GM23248 (cell line): ENCODE data around the gene SELENOM. TPM values are rescaled to one million over a fixed set of nuclear protein-coding genes. Genes with fewer than 3 reads are reported as not detected.
"Not testable (repeated sequence)": the region's sequence is repeated elsewhere in the genome, so short reads cannot be mapped to it uniquely, and the experiment has no call there.

Source experiments
- DNase-seq: peaks from one replicate; pipeline ENCODE4 v3.0.0-alpha.2; 2015
- H2AFZ ChIP-seq: fragments of 200-600 bp; sonication (generic); 2 replicates; pipeline ENCODE4 v1.6.1; 2016; ENCODE audit warnings: antibody characterized with exemption
- H3F3A ChIP-seq: fragments of 200-600 bp; sonication (generic); 2 replicates; pipeline ENCODE4 v1.6.1; 2016; ENCODE audit warnings: mild to moderate bottlenecking, antibody characterized with exemption, mixed run types; ENCODE audit not compliant: insufficient read depth
- H3K27ac ChIP-seq: fragments of 200-600 bp; sonication (generic); 2 replicates; pipeline ENCODE4 v1.5.1; 2016; ENCODE audit warnings: mild to moderate bottlenecking
- H3K27me3 ChIP-seq: fragments of 200-600 bp; sonication (generic); replicated peaks from 2 replicates; pipeline ENCODE4 v1.6.1; 2016; ENCODE audit warnings: mild to moderate bottlenecking; ENCODE audit not compliant: insufficient read depth
- H3K36me3 ChIP-seq: fragments of 200-600 bp; sonication (generic); 2 replicates; pipeline ENCODE4 v1.6.1; 2016; ENCODE audit warnings: low read depth, mild to moderate bottlenecking
- H3K4me1 ChIP-seq: fragments of 200-600 bp; sonication (generic); 2 replicates; pipeline ENCODE4 v1.6.1; 2016; ENCODE audit warnings: mild to moderate bottlenecking; ENCODE audit not compliant: insufficient read depth
- H3K4me2 ChIP-seq: fragments of 200-600 bp; sonication (generic); one replicate; pipeline ENCODE4 v1.6.1; 2016; ENCODE audit warnings: mild to moderate bottlenecking; ENCODE audit not compliant: unreplicated experiment
- H3K4me3 ChIP-seq: fragments of 200-600 bp; sonication (generic); 2 replicates; pipeline ENCODE4 v1.5.1; 2016; ENCODE audit warnings: mild to moderate bottlenecking
- H3K79me2 ChIP-seq: fragments of 200-600 bp; sonication (generic); 2 replicates; pipeline ENCODE4 v1.6.1; 2016; ENCODE audit warnings: mild to moderate bottlenecking; ENCODE audit not compliant: insufficient read depth
- H3K9ac ChIP-seq: fragments of 200-600 bp; sonication (generic); 2 replicates; pipeline ENCODE4 v1.6.1; 2016; ENCODE audit warnings: mild to moderate bottlenecking
- H3K9me2 ChIP-seq: fragments of 200-600 bp; sonication (generic); 2 replicates; pipeline ENCODE4 v1.6.1; 2016; ENCODE audit warnings: mixed run types, mild to moderate bottlenecking, moderate library complexity; ENCODE audit not compliant: insufficient read depth
- H3K9me3 ChIP-seq: fragments of 200-600 bp; sonication (generic); one replicate; pipeline ENCODE4 v1.6.1; 2017; ENCODE audit warnings: low read depth
- H4K20me1 ChIP-seq: fragments of 200-600 bp; sonication (generic); 2 replicates; pipeline ENCODE4 v1.6.0; 2016; ENCODE audit not compliant: insufficient read depth
- EZH2 ChIP-seq: fragments of 200-600 bp; sonication (generic); IDR thresholded peaks from 2 replicates; pipeline ENCODE4 v1.6.1; 2018; ENCODE audit warnings: antibody characterized with exemption, mild to moderate bottlenecking; ENCODE audit not compliant: insufficient read depth, poor library complexity, severe bottlenecking
- EZH2phosphoT487 ChIP-seq: fragments of 200-600 bp; sonication (generic); IDR thresholded peaks from 2 replicates; pipeline ENCODE4 v1.6.1; 2018; ENCODE audit warnings: antibody characterized with exemption, moderate library complexity, mild to moderate bottlenecking, low read depth; ENCODE audit not compliant: insufficient read depth
- WGBS, 2 experiments: methylation state at CpG; one replicate each; pipeline ENCODE4 v1.1.6; 2015 to 2017; ENCODE audit warnings: low lambda C conversion rate in 2 of 2, low coverage in 1 of 2; ENCODE audit errors: missing lambda C conversion rate in 2 of 2; 5-methylcytosine and 5-hydroxymethylcytosine counted together
- in situ Hi-C: fragments of 300-500 bp; cut with MboI; formaldehyde crosslinking; loops from 2 replicates; pipeline ENCODE4 v1.15.0; 2020
- polyA plus RNA-seq: library from polyadenylated mRNA; unstranded; fragments of >200 nt; fragmentation: Nextera tagmentation; extraction: Ambion mirVana; gene quantifications from 2 replicates; pipeline ENCODE4 v1.2.1, GENCODE V29; 2016
- total RNA-seq: library from RNA; depleted of rRNA; stranded (reverse); fragments of >200 nt; shearing (Covaris generic); gene quantifications from 2 replicates; pipeline ENCODE4 v1.2.3, GENCODE V29; 2014

The SELENOM gene
- total and polyA plus RNA-seq, 2 experiments from 2014 or later, result 268 to 537 TPM

- in situ Hi-C loops, result no loop called here
- no peak overlapping the region for H3K4me3 ChIP-seq
- H3K27ac ChIP-seq, result no peak overlapping the region
- H4K20me1 ChIP-seq, result no peaks in the 10 kb centered on the region
- H3K36me3 ChIP-seq, result peaks cover 32% of the 10 kb centered on the region; the same call in 1 of the 2 replicates
- H2AFZ ChIP-seq, result no peak overlapping the region
- no peak overlapping the region for H3K4me2 ChIP-seq
- TF ChIP-seq EZH2phosphoT487 (no peak), EZH2 (no peak)
- H3K9ac ChIP-seq, result no peak overlapping the region
- peaks cover 28% of the 10 kb centered on the region for H3K4me1 ChIP-seq
- no peaks in the 10 kb centered on the region for H3K27me3 ChIP-seq
- no peaks in the 10 kb centered on the region for H3K9me2 ChIP-seq
- DNase-seq, result no peak
- H3K79me2 ChIP-seq, result no peaks in the 10 kb centered on the region
- H3K9me3 ChIP-seq, result no peaks in the 10 kb centered on the region
- peaks cover 55% of the 10 kb centered on the region for H3F3A ChIP-seq
- WGBS, 2 experiments, result 81 to 90% methylated on average over 10 of the region's 10 CpGs
Observed at GRCh38 chr22:31097941-31098631, 9.3 kb downstream of the SELENOM start.

GRCh38 chr22:31097539-31097938, 9.8 kb downstream of the SELENOM start:
- H3K9ac ChIP-seq, H3K9me2 ChIP-seq, H3K79me2 ChIP-seq, H4K20me1 ChIP-seq, DNase-seq, H3K9me3 ChIP-seq, H2AFZ ChIP-seq, H3K27ac ChIP-seq, H3K4me3 ChIP-seq, H3K27me3 ChIP-seq, H3K4me2 ChIP-seq, in situ Hi-C loops: not testable (repeated sequence)
- Histone ChIP-seq H3K4me1 (peaks cover 23% of the 10 kb centered on the region), H3F3A (peaks cover 50% of the 10 kb centered on the region), H3K36me3 (peaks cover 35% of the 10 kb centered on the region; the same call in 1 of the 2 replicates)
- WGBS, 2 experiments, result 95 to 99% methylated on average over 5 of the region's 5 CpGs

DNA sequence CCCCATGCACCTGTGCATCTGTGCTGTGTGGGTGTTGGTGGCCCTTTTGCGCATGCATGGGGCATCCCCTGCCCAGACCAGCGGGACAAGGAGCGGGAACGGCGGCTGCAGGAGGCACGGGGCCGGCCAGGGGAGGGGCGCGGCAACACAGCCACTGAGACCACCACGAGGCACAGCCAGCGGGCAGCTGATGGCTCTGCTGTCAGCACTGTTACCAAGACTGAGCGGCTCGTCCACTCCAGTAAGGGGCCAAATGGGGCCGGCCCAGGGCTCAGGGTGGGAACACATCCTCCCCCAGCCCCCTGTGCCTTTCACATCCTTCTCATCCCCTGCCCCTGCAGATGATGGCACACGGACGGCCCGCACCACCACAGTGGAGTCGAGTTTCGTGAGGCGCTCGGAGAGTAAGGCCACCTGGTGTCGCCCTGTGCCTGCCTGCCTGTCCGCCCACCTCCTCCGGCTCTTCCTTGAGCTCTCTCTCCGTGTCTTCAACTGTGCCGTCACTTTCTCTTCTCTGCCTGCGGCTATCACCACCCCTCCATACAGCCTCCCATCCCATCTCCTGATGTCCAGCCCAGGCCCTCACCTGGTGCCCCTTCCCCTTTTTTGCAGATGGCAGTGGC, 10.6 kb downstream of the SELENOM start:
- Histone ChIP-seq H3K9me2 (no peaks in the 10 kb centered on the region), H2AFZ (no peak overlapping the region), H4K20me1 (no peaks in the 10 kb centered on the region), H3K9ac (no peak overlapping the region), H3K79me2 (peaks cover 13% of the 10 kb centered on the region; the same call in 1 of the 2 replicates), H3K27me3 (no peaks in the 10 kb centered on the region), H3K36me3 (peaks cover 40% of the 10 kb centered on the region; the same call in 1 of the 2 replicates), H3K4me3 (no peak overlapping the region), H3K9me3 (no peaks in the 10 kb centered on the region), H3K4me1 (peaks cover 16% of the 10 kb centered on the region), H3F3A (peaks cover 45% of the 10 kb centered on the region), H3K4me2 (no peak overlapping the region), H3K27ac (no peak overlapping the region)
- no peak for TF ChIP-seq EZH2
- no peak for TF ChIP-seq EZH2phosphoT487
- DNase-seq, result no peak
- WGBS, 2 experiments, result 89 to 90% methylated on average over 20 to 26 of the region's 27 CpGs
- in situ Hi-C loops, result no loop called here

DNA sequence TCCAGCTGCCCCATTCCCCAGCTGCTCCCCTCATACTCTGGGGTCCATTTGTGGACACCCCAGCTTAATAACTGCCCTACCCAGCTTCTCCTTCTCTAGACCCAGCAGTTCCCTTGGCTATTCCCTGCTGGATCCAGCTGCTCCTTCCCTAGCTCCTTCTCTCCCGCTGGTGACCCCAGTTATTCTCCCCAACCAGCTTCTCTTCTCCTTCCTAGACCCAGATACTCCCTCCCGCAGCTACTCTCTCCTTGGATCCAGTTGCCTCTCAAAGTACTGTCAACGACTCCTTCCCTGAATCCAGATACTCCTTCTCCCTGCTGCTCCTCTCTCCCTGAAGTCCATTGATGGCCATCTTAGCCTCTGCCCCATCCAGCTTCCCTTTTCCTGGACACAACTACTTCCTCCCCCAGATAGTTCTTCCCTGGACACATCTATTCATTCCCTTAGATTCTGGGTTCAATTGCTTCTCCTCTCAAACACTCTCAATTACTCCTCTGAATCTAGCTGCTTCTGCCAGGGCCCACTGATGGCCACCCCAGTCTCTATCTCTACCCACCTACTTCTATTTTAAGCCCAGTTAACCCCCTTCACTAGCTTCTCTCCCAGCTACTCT, 11.6 kb downstream of the SELENOM start:
- no peaks in the 10 kb centered on the region for H3K9me3 ChIP-seq
- H3K9me2 ChIP-seq, result no peaks in the 10 kb centered on the region
- H3K36me3 ChIP-seq, result peaks cover 48% of the 10 kb centered on the region; the same call in 1 of the 2 replicates
- WGBS, 2 experiments, result 98% methylated on average over 3 of the region's 3 CpGs
- no peak overlapping the region for H3K4me3 ChIP-seq
- peaks cover 16% of the 10 kb centered on the region; the same call in 1 of the 2 replicates for H3K79me2 ChIP-seq
- H3K27me3 ChIP-seq, result no peaks in the 10 kb centered on the region
- H3K4me1 ChIP-seq, result peaks cover 9% of the 10 kb centered on the region; the same call in 1 of the 2 replicates
- in situ Hi-C loops, result no loop called here
- peaks cover 36% of the 10 kb centered on the region for H3F3A ChIP-seq
- H3K9ac ChIP-seq, result no peak overlapping the region
- H3K4me2 ChIP-seq, result no peak overlapping the region
- H4K20me1 ChIP-seq, result no peaks in the 10 kb centered on the region
- TF ChIP-seq EZH2 (no peak), EZH2phosphoT487 (no peak)
- DNase-seq, result no peak
- H3K27ac ChIP-seq, result no peak overlapping the region
- no peak overlapping the region for H2AFZ ChIP-seq
